Activated CD8-positive, alpha-beta memory T cell treated with anti-CD3 and anti-CD28 coated beads, Interleukin-2, amount 10 ng/mL, durations not matched to agents 7 days and 5 days (primary cell): ENCODE data around the gene MCM5. TPM values are rescaled to one million over a fixed set of nuclear protein-coding genes. Genes with fewer than 3 reads are reported as not detected.

ENCODE experiments used
- ATAC-seq: fragments of 150-1000 bp; cut with Tn5 transposase; one replicate; pipeline ENCODE4 v1.10.0; 2021; ENCODE audit warnings: moderate library complexity
- CTCF ChIA-PET: fragments of 350-600 bp; sonication (Branson Sonifier 250); formaldehyde crosslinking; loops from one replicate; lab custom pipeline; 2021; ENCODE audit warnings: antibody characterized with exemption; lab: Charles Lee
- DNase-seq: peaks from one replicate; pipeline ENCODE4 v3.0.0-alpha.2; 2020
- H3K27ac Mint-ChIP-seq: one replicate; pipeline ENCODE4 v1.8.0; 2021; ENCODE audit warnings: mild to moderate bottlenecking, mixed read lengths
- H3K27me3 Mint-ChIP-seq: one replicate; pipeline ENCODE4 v1.8.0; 2021; ENCODE audit warnings: mixed read lengths
- H3K36me3 Mint-ChIP-seq: one replicate; pipeline ENCODE4 v1.8.0; 2021; ENCODE audit warnings: mild to moderate bottlenecking, mixed read lengths
- H3K4me1 Mint-ChIP-seq: one replicate; pipeline ENCODE4 v1.8.0; 2021; ENCODE audit warnings: mixed read lengths
- H3K4me3 Mint-ChIP-seq: one replicate; pipeline ENCODE4 v1.8.0; 2021; ENCODE audit warnings: mild to moderate bottlenecking, moderate library complexity, mixed read lengths
- H3K9me3 Mint-ChIP-seq: one replicate; pipeline ENCODE4 v1.8.0; 2022; ENCODE audit warnings: low read depth, mixed read lengths
- total RNA-seq, 2 experiments: library from RNA; stranded (reverse); gene quantifications; one replicate each; pipeline ENCODE4 v1.2.3, GENCODE V29; 2021

The MCM5 gene
- total RNA-seq, 2 experiments from 2014 or later, result 271 to 329 TPM

DNA sequence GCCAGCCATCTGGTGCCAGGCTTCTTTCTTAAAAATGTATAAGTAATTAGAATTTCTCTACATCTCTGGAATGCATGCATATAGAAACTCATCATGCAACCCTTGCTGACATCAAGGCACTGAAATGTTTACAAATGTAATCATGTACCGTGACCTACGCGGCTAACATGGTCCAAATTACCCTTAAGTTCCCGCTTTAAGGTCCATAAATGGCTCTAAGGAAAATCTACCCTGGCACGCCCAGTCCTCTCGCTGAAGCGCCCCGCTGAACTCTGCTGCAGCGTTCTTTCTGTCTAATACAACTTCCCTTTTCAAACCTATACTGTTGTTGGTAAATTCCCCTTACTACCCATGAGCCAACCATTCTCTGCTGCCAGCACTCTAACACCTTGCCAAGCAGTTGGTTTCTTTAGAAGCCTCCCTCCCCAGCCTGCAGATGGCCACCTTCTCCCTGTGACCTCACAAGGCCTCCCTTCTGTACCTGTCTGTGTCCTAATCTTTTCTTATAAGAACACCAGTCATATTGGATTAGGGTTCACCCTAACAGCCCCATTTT is 32.5 kb upstream of the MCM5 start:
- ATAC-seq, result no peak
- CTCF ChIA-PET, result no interaction called here
- peaks cover 11% of the 10 kb centered on the region for H3K4me1 Mint-ChIP-seq
- no peak overlapping the region for H3K27ac Mint-ChIP-seq
- no peaks in the 10 kb centered on the region for H3K36me3 Mint-ChIP-seq
- peaks cover 23% of the 10 kb centered on the region for H3K27me3 Mint-ChIP-seq
- no peak overlapping the region for H3K4me3 Mint-ChIP-seq
- DNase-seq, result no peak
- H3K9me3 Mint-ChIP-seq, result no peaks in the 10 kb centered on the region

DNA sequence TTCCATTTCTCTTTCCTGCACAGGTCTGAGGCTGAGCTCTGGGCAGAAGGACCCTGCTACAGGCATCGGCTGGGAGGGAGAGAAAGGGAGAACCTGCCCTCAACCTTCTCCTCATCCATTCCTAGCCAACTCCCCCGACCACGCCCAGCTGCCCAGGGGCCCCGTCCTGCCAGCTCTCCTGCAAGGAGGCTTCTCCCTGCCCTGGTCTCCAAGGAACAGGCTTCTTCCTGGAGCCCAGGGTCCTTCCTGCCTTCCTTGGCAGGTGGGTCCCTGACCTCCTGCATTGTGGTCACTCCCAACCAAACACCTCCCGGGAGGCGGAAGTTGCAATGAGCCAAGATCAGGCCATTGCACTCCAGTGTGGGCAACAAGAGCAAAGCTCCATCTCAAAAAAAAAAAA is 31.6 kb upstream of the MCM5 start:
- Mint-ChIP-seq H3K4me1 (peaks cover 11% of the 10 kb centered on the region), H3K27ac (no peak overlapping the region), H3K9me3 (no peaks in the 10 kb centered on the region), H3K36me3 (no peaks in the 10 kb centered on the region), H3K27me3 (peaks cover 23% of the 10 kb centered on the region), H3K4me3 (no peak overlapping the region)
- CTCF ChIA-PET, result interaction anchor here (0.6 kb wide), 1 partner anchor 747 kb away, joined by 3 read pairs; no protein-coding TSS in a partner anchor
- DNase-seq (no peak), ATAC-seq (no peak)

DNA sequence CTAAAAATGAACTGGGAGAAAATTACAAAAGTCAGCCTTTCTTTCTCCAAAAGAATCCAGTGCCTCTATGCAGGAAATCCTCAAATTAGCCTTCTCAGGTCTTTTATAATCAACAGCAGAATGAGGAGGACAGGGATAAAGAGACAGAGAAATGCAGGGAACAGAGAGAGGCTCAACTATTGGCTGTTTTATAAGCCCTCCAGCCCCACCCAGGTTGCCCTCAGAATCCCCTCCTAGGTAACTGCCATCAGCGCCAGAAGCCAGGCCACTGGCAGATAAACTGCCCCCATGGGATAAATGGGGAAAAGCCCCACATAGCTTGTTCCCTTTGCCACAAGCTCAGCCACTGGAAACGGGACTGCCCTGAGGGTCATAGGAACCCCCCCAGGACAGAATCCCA is 29.9 kb upstream of the MCM5 start:
- Mint-ChIP-seq H3K4me1 (peaks cover 11% of the 10 kb centered on the region), H3K27me3 (peaks cover 23% of the 10 kb centered on the region), H3K36me3 (no peaks in the 10 kb centered on the region), H3K27ac (no peak overlapping the region), H3K9me3 (no peaks in the 10 kb centered on the region), H3K4me3 (no peak overlapping the region)
- ATAC-seq (no peak), DNase-seq (no peak)
- CTCF ChIA-PET, result interaction anchor here (1.1 to 1.6 kb wide), 3 partner anchors 17 to 697 kb away, joined by 3 to 4 read pairs (median 3); no protein-coding TSS in a partner anchor

DNA sequence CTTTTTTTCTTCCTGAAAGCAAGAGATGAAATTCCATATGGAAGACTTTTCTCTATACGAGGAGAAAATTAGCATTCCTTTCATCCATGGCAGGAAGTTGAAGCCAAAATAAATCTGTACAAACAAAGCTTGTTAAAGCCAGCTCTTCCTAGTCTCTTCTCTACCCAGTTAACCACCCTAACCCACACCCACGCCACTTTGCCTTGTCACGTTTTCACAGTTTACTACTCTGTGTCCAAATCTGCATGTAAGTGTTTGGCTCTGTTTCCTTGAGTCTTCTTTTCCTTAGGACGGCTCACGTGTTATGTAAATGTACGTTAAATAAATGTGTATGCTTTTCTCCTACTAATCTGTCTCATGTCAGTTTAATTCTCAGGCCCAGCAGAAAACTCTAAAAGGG is 26.2 kb upstream of the MCM5 start:
- H3K36me3 Mint-ChIP-seq, result no peaks in the 10 kb centered on the region
- CTCF ChIA-PET, result no interaction called here
- H3K4me1 Mint-ChIP-seq, result peaks cover 23% of the 10 kb centered on the region
- H3K27ac Mint-ChIP-seq, result no peak overlapping the region
- ATAC-seq (no peak), DNase-seq (no peak)
- peaks cover 10% of the 10 kb centered on the region for H3K27me3 Mint-ChIP-seq
- H3K4me3 Mint-ChIP-seq, result no peak overlapping the region
- no peaks in the 10 kb centered on the region for H3K9me3 Mint-ChIP-seq

DNA sequence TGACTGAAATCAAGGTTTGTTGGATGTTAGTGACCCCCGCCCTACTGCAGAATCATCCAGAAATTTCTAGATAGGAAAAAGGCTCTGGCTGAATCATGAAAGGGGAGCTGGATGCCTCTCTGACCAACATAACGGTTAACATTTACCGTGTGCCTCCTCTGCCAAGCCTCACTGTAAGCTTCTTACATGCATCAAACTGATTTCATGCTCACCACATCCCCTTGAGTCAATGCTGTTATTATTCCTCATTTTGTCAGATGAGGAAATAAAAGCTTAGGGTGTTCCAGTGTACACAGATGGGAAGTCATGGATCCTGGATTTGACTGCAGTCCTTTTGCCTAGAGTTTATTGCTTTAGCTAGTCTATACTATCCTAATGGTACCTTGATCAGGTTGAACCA is 24.9 kb upstream of the MCM5 start:
- H3K36me3 Mint-ChIP-seq, result no peaks in the 10 kb centered on the region

DNA sequence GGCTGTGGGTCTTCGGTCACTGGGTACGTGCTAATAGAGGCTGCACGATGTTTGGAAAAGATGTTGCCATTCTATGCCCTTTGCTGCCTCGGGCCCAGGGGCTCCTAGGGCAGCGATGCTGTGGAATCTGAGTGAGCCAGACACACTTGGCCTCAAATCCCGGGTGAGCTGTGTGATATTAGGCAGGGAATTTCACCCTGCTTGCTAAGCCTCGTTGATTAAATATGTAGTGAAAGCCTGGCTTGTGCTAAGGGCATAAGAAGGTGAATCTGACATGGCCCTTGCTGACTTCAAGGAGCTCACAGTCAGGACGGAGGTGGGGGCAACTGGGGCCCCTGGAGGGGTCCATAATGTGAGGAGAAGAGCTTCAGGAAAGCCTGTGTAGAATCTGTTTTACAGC is 24.4 kb upstream of the MCM5 start:
- H3K27ac Mint-ChIP-seq, result no peak overlapping the region
- ATAC-seq, result no peak
- H3K4me1 Mint-ChIP-seq, result peaks cover 27% of the 10 kb centered on the region

More for the DNA sequence above, 24.9 kb upstream of the MCM5 start:
- peaks cover 23% of the 10 kb centered on the region for H3K4me1 Mint-ChIP-seq
- ATAC-seq (no peak), DNase-seq (no peak)
- H3K4me3 Mint-ChIP-seq, result no peak overlapping the region
- H3K9me3 Mint-ChIP-seq, result no peaks in the 10 kb centered on the region
- H3K27me3 Mint-ChIP-seq, result peaks cover 12% of the 10 kb centered on the region
- no peak overlapping the region for H3K27ac Mint-ChIP-seq
- CTCF ChIA-PET, result interaction anchor here (0.9 to 1.8 kb wide), 3 partner anchors 24 to 208 kb away, joined by 3 to 7 read pairs (median 3); no protein-coding TSS in a partner anchor

DNA sequence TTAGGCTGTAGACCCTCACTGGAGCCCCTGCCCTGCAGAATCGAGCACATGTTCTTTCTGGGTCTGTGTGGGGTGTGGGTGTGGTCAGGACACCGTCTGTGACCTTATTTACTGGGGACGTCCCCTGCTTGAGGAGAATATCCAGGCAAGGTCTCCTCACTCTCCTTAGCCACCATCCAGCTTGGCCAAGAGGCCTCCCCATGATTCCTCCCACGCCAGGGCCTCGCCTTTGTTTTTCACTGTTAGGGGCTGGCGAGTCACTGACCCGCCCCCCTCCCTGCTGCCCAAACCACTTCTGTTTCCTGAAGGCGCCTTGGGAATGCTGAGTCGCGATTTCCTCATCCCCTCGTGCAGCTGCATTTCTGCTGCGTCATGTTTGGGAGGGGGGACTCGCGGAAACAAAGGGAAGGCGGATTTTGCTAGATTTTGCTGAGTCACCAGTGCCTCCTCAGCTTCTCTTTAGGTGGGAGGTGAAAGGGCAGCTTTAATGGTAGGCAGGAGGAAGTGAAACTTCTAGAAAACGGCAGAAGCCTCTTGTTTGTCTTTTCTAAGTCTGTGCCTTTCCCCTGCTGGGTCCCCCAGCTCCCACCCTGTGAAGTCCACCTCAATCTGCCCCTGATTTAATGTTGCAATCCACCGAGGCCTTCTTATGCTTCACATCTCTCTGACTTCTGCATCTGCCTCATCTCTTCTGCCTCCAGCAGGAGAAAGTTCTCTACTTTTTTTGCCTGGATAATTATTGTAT is 23.0 kb upstream of the MCM5 start:
- Mint-ChIP-seq H3K27ac (peak overlapping the region; percentile 63), H3K27me3 (peaks cover 19% of the 10 kb centered on the region), H3K4me3 (no peak overlapping the region), H3K36me3 (no peaks in the 10 kb centered on the region), H3K4me1 (peaks cover 28% of the 10 kb centered on the region), H3K9me3 (no peaks in the 10 kb centered on the region)
- ATAC-seq (no peak), DNase-seq (peak; percentile 48)
- CTCF ChIA-PET, result interaction anchor here (1.3 to 1.8 kb wide), 2 partner anchors 26 to 54 kb away, joined by 4 to 7 read pairs; no protein-coding TSS in a partner anchor

More for the DNA sequence above, 24.4 kb upstream of the MCM5 start:
- no peaks in the 10 kb centered on the region for H3K36me3 Mint-ChIP-seq
- no peaks in the 10 kb centered on the region for H3K9me3 Mint-ChIP-seq
- no peak for DNase-seq
- CTCF ChIA-PET, result interaction anchor here (0.9 to 1.8 kb wide), 4 partner anchors 25 to 208 kb away, joined by 3 to 7 read pairs (median 4); no protein-coding TSS in a partner anchor
- peaks cover 14% of the 10 kb centered on the region for H3K27me3 Mint-ChIP-seq
- H3K4me3 Mint-ChIP-seq, result no peak overlapping the region

DNA sequence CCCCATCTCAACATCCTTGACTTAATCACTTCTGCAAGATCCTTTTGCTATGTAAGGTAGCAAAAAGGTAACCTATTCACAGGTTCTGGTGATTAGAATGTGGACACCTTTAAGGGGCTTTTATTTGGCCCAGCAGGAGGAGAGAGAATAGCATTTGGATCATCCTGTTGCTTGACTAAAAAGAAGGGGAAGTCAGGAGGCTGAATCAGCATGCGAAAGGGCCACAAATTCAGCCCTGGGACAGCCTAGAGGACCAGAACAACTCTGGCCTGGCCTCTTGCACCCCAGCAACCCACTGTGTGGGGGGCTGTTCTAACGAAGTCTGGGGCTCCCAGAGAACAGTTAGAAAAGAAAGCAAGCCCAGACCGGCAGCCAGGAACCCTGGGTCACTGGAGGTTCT is 22.2 kb upstream of the MCM5 start:
- Mint-ChIP-seq H3K4me1 (peaks cover 23% of the 10 kb centered on the region), H3K9me3 (no peaks in the 10 kb centered on the region), H3K27ac (peak overlapping the region; percentile 63), H3K4me3 (no peak overlapping the region), H3K36me3 (no peaks in the 10 kb centered on the region), H3K27me3 (peaks cover 23% of the 10 kb centered on the region)
- DNase-seq, result no peak
- CTCF ChIA-PET, result no interaction called here
- ATAC-seq, result no peak

DNA sequence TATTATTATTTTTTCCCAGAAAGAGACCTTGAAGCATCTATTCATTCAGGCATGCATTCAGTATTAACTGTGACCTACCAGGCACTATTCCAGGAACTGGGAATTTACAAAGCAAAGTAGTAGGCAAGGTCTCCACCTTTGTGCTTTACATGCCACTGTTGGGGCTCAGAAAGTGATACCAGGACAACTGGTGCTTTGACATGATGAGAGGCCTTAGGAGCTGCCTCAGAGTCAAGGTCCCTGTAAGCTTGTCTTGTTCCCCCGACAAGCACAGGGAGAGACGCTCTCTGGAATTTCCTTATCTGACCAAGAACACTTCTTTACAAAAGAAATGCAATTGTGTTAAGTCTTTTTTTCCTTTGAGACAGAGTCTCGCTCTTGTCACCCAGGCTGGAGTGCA is 21.3 kb upstream of the MCM5 start:
- Mint-ChIP-seq H3K4me3 (no peak overlapping the region), H3K27me3 (peaks cover 32% of the 10 kb centered on the region)

DNA sequence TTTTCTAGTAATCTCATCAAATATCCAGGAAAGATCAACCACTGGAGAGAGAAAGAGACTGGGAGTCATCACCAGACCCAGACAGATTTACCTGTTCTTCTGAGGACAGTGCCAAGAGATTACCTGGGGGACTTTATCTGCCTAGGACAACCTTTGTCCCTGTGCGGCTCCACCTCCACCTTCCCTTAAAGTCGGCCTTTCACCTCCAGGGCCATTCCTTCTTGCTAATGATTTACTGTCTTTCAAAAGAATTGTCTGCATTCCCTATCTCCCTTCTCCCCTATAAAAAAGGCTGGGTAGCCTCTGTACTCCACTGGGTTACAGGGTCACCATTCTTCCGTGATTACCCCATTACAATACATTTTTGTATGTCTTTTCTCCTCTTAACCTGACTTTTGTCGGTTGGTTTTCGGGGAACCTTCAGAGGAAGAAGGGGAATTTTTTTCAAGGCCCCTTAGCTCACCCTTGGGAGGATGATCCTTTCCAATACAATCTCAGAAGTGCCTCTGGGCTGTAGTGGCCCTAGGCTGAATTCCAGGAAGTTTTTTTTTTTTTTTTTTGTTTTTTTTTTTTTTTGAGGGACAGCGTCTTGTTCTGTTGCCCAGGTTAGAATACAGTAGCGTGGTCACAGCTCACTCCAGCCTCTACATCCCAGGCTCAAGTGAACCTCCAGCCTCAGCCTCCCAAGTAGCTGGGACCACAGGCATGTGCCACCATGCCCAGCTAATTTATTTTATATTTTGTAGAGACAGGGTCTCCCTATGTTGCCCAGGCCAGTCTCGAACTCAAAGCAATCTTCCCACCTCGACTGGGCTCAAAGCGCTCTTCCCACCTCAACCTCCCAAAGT is 20.6 kb upstream of the MCM5 start:
- Mint-ChIP-seq H3K36me3 (no peaks in the 10 kb centered on the region), H3K4me3 (no peak overlapping the region)
- ATAC-seq, result no peak

More for the DNA sequence above, 21.3 kb upstream of the MCM5 start:
- DNase-seq (no peak), ATAC-seq (no peak)
- Mint-ChIP-seq H3K36me3 (no peaks in the 10 kb centered on the region), H3K4me1 (peaks cover 23% of the 10 kb centered on the region), H3K27ac (no peak overlapping the region), H3K9me3 (no peaks in the 10 kb centered on the region)
- CTCF ChIA-PET, result no interaction called here

DNA sequence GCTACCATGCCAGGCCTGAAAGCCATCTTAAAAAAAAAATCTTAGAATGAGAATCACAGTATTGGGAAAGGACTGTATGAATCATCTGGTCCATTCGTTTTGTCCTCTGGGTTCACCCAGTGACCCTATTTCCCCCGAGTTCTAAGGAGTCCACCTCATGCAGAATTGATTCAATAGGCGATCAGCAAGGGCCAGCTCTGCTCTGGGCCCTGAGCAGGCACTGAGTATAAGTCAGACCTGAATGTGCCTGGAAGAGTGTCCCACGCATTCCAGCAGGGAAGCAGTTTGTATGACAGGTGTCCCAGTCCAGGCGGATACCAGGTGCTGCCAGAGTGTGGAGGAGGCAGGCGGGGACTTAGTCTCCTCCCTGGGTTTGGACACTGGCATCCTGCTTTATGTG is 19.9 kb upstream of the MCM5 start:
- ATAC-seq (no peak), DNase-seq (no peak)
- Mint-ChIP-seq H3K27ac (no peak overlapping the region), H3K9me3 (no peaks in the 10 kb centered on the region), H3K36me3 (no peaks in the 10 kb centered on the region), H3K4me3 (no peak overlapping the region), H3K4me1 (peaks cover 23% of the 10 kb centered on the region), H3K27me3 (peaks cover 33% of the 10 kb centered on the region)
- CTCF ChIA-PET, result interaction anchor here (0.8 to 1.1 kb wide), 2 partner anchors 29 to 113 kb away, joined by 3 to 4 read pairs; no protein-coding TSS in a partner anchor

More for the DNA sequence above, 20.6 kb upstream of the MCM5 start:
- no peak for DNase-seq
- Mint-ChIP-seq H3K27me3 (peaks cover 33% of the 10 kb centered on the region), H3K27ac (no peak overlapping the region), H3K4me1 (peaks cover 23% of the 10 kb centered on the region), H3K9me3 (no peaks in the 10 kb centered on the region)
- CTCF ChIA-PET, result interaction anchor here (0.7 to 1.1 kb wide), 3 partner anchors 22 to 65 kb away, joined by 3 read pairs; no protein-coding TSS in a partner anchor

DNA sequence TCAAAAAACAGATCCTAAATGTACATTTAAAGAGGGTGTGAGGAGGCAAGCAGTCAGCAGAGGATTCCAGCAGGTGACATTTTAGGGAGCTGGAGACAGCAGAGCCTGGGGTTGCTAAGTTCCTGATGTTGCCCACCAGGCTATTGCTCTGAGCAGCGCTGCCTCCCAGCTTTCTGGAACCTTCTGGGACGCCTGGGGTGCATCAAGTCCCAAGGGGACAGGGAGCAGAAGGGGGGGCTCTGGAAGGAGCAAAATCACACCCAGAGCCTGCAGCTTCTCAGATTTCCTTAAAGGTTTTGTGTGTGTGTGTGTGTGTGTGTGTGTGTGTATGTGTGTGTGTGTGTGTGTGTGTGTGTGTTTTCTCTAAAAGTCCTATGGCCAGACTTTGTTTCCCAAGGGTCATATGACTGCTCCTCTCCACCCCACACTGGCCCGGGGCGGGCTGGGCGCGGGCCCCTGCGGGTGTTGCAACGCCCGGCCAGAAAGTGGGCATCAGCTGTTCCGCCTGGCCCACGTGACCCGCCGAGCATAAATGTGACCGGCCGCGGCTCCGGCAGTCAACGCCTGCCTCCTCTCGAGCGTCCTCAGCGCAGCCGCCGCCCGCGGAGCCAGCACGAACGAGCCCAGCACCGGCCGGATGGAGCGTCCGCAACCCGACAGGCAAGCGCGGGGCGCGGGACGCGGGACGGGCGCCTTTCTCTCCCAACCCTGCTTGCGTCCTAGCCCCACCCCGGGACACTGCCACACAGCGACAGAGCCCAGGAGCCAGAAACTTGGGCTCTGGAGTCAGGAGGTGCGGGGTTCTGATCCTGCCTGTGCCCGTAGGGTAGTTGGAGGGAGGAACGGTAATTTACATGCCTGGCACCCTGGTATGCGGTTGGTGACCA is 19.2 kb upstream of the MCM5 start, which contains the start of gene HMOX1:
Gene HMOX1 (plus strand): TSS at position 560 of the 887 bp plus-strand sequence. CDS start 78 bp downstream, at position 638.
- H3K4me3 Mint-ChIP-seq, result peak within 1 kb of the TSS; percentile 58
- CTCF ChIA-PET, result interaction anchor here (0.8 to 1.2 kb wide), 2 partner anchors 30 to 114 kb away, joined by 3 to 4 read pairs; no protein-coding TSS in a partner anchor
- H3K4me1 Mint-ChIP-seq, result peaks cover 23% of the 10 kb centered on the region
- H3K27me3 Mint-ChIP-seq, result peaks cover 33% of the 10 kb centered on the region
- no peaks in the 10 kb centered on the region for H3K36me3 Mint-ChIP-seq
- ATAC-seq, result peak; percentile 93
- DNase-seq, result peak; percentile 79
- H3K27ac Mint-ChIP-seq, result peak within 1 kb of the TSS; percentile 28
- H3K9me3 Mint-ChIP-seq, result no peaks in the 10 kb centered on the region
